GM12878 (cell line): ENCODE results near the gene HOGA1.

ENCODE experiments used
- CHD4 ChIP-seq: fragments of 200-600 bp; sonication (generic); IDR thresholded peaks from 2 replicates; pipeline ENCODE4 v1.6.1; 2016; ENCODE audit warnings: mild to moderate bottlenecking
- ELK1 ChIP-seq: IDR thresholded peaks from 2 replicates; pipeline ENCODE4 v1.6.1; 2012; ENCODE audit warnings: low read depth, low read length, improper control_type of control experiment
- NBN ChIP-seq: fragments of 450-650 bp; IDR thresholded peaks from 2 replicates; pipeline ENCODE4 v1.6.1; 2016
- POLR2A ChIP-seq: IDR thresholded peaks from 2 replicates; pipeline ENCODE4 v1.6.1; 2011; ENCODE audit warnings: low read depth, mild to moderate bottlenecking, low read length
- POLR2AphosphoS5 ChIP-seq: IDR thresholded peaks from 2 replicates; pipeline ENCODE4 v1.6.1; 2011; ENCODE audit warnings: mild to moderate bottlenecking, low read length, inconsistent platforms
- RBBP5 ChIP-seq: fragments of 200-600 bp; sonication (generic); conservative IDR thresholded peaks from 2 replicates; pipeline ENCODE4 v1.6.1; 2016
- SIN3A ChIP-seq: IDR thresholded peaks from 2 replicates; pipeline ENCODE4 v1.6.1; 2012; ENCODE audit warnings: low read depth, low read length, improper control_type of control experiment
- SMC3 ChIP-seq: IDR thresholded peaks from 2 replicates; pipeline ENCODE4 v1.6.1; 2011; ENCODE audit warnings: low read length, improper control_type of control experiment, borderline replicate concordance
- SPI1 ChIP-seq: IDR thresholded peaks from 2 replicates; pipeline ENCODE4 v1.6.1; 2011; ENCODE audit warnings: low read depth, mild to moderate bottlenecking, low read length, moderate library complexity, borderline replicate concordance; ENCODE audit not compliant: insufficient read depth
- STAT1 ChIP-seq: fragments of 450-650 bp; conservative IDR thresholded peaks from 2 replicates; pipeline ENCODE4 v1.6.1; 2014; ENCODE audit warnings: antibody characterized with exemption, mild to moderate bottlenecking
- YY1 ChIP-seq: IDR thresholded peaks from 2 replicates; pipeline ENCODE4 v1.6.1; 2011; ENCODE audit warnings: low read depth, mild to moderate bottlenecking, low read length
- TF ChIP-seq, protein P1 (sequence below), 3 experiments: IDR thresholded peaks in 2 of 3; conservative IDR thresholded peaks in 1 of 3; 2 replicates each; pipeline ENCODE4 v1.5.1; 2011; ENCODE audit warnings: low read depth in 3 of 3, low read length in 3 of 3, mild to moderate bottlenecking in 3 of 3, control low read depth in 2 of 3, moderate library complexity in 2 of 3, inconsistent platforms in 1 of 3, mixed read lengths in 1 of 3; ENCODE audit not compliant: control insufficient read depth in 2 of 3, insufficient read depth in 1 of 3; ENCODE audit errors: extremely low read depth in 1 of 3
- TF ChIP-seq, protein P2 (sequence below): IDR thresholded peaks from 2 replicates; pipeline ENCODE4 v1.6.1; 2012; ENCODE audit warnings: low read depth, low read length, improper control_type of control experiment

GRCh38 chr10:97540669-97541500, 43.3 kb upstream of the HOGA1 start:
- TF ChIP-seq SIN3A = no peak
- TF ChIP-seq, protein P1, sequence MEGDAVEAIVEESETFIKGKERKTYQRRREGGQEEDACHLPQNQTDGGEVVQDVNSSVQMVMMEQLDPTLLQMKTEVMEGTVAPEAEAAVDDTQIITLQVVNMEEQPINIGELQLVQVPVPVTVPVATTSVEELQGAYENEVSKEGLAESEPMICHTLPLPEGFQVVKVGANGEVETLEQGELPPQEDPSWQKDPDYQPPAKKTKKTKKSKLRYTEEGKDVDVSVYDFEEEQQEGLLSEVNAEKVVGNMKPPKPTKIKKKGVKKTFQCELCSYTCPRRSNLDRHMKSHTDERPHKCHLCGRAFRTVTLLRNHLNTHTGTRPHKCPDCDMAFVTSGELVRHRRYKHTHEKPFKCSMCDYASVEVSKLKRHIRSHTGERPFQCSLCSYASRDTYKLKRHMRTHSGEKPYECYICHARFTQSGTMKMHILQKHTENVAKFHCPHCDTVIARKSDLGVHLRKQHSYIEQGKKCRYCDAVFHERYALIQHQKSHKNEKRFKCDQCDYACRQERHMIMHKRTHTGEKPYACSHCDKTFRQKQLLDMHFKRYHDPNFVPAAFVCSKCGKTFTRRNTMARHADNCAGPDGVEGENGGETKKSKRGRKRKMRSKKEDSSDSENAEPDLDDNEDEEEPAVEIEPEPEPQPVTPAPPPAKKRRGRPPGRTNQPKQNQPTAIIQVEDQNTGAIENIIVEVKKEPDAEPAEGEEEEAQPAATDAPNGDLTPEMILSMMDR (IDR thresholded peaks at IDR 0.05 in 2 of 3, conservative IDR thresholded peaks at IDR 0.05 in 1 of 3; ENCODE audit: control insufficient read depth in 2 of 3, extremely low read depth in 1 of 3, insufficient read depth in 1 of 3, low read depth in 3 of 3, low read length in 3 of 3) = no peak
- no peak for TF ChIP-seq STAT1
- TF ChIP-seq YY1 = no peak
- TF ChIP-seq POLR2A = no peak
- TF ChIP-seq SMC3 = no peak
- no peak for TF ChIP-seq ELK1
- no peak for TF ChIP-seq POLR2AphosphoS5
- TF ChIP-seq RBBP5 = no peak
- TF ChIP-seq CHD4 = no peak
- TF ChIP-seq NBN = no peak
- TF ChIP-seq SPI1 = no peak
- TF ChIP-seq, protein P2, sequence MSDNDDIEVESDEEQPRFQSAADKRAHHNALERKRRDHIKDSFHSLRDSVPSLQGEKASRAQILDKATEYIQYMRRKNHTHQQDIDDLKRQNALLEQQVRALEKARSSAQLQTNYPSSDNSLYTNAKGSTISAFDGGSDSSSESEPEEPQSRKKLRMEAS = no peak
